ENCODE data around the gene NTN5. TPM values are rescaled to one million over a fixed set of nuclear protein-coding genes. Genes with fewer than 3 reads are reported as not detected.
A peak's percentile ranks its signal among the peaks of the same experiment; 100 is the strongest.

The NTN5 gene
- total and polyA plus RNA-seq, 3 donors from 2014 or later = 0.87 to 4.3 (median 1.6) TPM

DNA sequence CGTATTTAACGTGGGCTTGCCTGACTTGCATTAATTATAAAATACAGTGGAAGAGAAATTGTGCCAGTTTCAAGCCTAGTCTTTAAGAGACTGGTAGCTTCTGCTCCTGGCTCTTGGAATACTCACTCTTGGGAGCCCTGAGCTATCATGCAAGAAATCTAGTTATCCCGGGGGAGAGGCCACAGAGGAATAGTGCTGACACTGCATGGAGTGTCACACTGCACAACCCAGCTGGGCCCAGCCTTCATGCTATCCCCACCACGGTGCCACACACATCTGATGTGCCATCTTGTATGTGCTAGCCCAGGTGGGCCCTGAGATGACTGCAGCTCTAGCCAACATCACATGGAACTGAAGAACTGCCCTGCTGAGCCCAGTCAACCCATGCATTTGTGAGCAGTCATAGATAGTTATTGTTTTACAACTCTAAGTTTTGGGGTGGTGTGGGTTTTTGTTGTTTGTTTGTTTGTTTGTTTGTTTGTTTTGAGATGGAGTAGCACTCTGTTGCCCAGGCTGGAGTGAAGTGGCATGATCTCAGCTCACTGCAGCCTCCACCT, 38.4 kb upstream of the NTN5 start:
- no peak for DNase-seq
- Histone ChIP-seq H3K4me3 (no peak overlapping the region), H3K4me1 (peaks cover 27% of the 10 kb centered on the region), H3K27ac (no peak overlapping the region), H3K9me3 (no peaks in the 10 kb centered on the region), H3K27me3 (no peaks in the 10 kb centered on the region), H3K36me3 (ENCODE audit: low read depth, missing control alignments) (no peaks in the 10 kb centered on the region)
- no peak for TF ChIP-seq POLR2A (IDR thresholded peaks at IDR 0.05)
- TF ChIP-seq, protein P1, sequence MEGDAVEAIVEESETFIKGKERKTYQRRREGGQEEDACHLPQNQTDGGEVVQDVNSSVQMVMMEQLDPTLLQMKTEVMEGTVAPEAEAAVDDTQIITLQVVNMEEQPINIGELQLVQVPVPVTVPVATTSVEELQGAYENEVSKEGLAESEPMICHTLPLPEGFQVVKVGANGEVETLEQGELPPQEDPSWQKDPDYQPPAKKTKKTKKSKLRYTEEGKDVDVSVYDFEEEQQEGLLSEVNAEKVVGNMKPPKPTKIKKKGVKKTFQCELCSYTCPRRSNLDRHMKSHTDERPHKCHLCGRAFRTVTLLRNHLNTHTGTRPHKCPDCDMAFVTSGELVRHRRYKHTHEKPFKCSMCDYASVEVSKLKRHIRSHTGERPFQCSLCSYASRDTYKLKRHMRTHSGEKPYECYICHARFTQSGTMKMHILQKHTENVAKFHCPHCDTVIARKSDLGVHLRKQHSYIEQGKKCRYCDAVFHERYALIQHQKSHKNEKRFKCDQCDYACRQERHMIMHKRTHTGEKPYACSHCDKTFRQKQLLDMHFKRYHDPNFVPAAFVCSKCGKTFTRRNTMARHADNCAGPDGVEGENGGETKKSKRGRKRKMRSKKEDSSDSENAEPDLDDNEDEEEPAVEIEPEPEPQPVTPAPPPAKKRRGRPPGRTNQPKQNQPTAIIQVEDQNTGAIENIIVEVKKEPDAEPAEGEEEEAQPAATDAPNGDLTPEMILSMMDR (IDR thresholded peaks at IDR 0.05) = no peak
- intact Hi-C loops (cut with DNase I; ENCODE audit: low total_unique reads) = no loop called here
- 94 to 96% methylated on average over 4 of the region's 4 CpGs for WGBS, 2 donors

DNA sequence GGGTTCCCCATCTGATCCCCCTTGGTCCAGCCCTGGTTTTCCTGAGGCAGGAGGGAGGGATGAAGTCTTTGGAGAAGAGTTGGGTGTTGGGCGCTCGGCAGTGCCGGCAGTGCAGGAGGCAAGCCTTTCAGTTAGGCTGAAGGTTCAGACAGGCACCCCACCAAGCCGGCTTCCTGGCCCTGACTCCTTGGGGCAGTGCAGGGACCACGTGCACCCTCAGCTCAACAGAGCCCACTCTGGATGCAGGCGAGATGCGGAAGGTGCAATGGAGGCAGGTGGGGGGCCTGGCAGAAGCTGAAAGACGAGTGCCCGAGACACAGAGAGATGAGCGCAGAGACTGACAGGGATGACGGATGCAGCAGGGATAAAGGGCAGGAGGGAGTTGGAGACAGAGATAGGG, 35.7 kb upstream of the NTN5 start:
- intact Hi-C loops (cut with DNase I; ENCODE audit: low total_unique reads) = no loop called here
- no peak overlapping the region for H3K27ac ChIP-seq
- TF ChIP-seq, protein P1 (IDR thresholded peaks at IDR 0.05) = no peak
- TF ChIP-seq POLR2A (IDR thresholded peaks at IDR 0.05) = no peak
- H3K36me3 ChIP-seq (ENCODE audit: low read depth, missing control alignments) = no peaks in the 10 kb centered on the region
- no peaks in the 10 kb centered on the region for H3K27me3 ChIP-seq
- H3K9me3 ChIP-seq = no peaks in the 10 kb centered on the region
- DNase-seq = no peak
- whole genome bisulfite sequencing, 2 donors = 53 to 86% methylated on average over 9 to 11 of the region's 11 CpGs
- peaks cover 10% of the 10 kb centered on the region for H3K4me1 ChIP-seq
- H3K4me3 ChIP-seq = no peak overlapping the region

DNA sequence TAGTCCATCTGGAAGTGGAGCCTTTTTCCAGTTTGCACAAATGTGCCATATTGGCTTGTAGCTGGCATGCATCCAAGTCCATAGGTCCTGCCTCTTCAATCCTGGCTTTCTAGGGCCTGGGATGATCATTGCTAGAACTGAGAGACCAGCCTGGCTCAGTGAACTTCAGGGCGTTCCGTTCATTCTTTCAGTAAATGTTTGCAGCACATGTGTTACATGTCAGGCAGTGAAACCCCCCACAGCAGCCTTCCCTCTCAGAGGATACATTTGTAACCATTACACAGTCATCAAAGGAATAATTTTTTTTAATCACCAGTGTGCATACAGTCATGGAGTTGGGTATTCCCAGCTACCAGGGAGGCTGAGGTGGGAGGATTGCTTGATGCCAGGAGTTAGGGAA, 32.6 kb upstream of the NTN5 start:
- no peaks in the 10 kb centered on the region for H3K36me3 ChIP-seq (ENCODE audit: low read depth, missing control alignments)
- no peak overlapping the region for H3K4me3 ChIP-seq
- 28 to 37% methylated on average over 2 of the region's 2 CpGs for WGBS, 2 donors
- peak; percentile 55 for DNase-seq
- no peaks in the 10 kb centered on the region for H3K9me3 ChIP-seq
- peak overlapping the region in 1 of 2 donors; percentile 14 for H3K27ac ChIP-seq
- TF ChIP-seq POLR2A (IDR thresholded peaks at IDR 0.05) = no peak
- TF ChIP-seq, protein P1 (IDR thresholded peaks at IDR 0.05) = no peak
- intact Hi-C loops (cut with DNase I; ENCODE audit: low total_unique reads) = no loop called here
- H3K4me1 ChIP-seq = peaks cover 3% of the 10 kb centered on the region
- H3K27me3 ChIP-seq = no peaks in the 10 kb centered on the region

DNA sequence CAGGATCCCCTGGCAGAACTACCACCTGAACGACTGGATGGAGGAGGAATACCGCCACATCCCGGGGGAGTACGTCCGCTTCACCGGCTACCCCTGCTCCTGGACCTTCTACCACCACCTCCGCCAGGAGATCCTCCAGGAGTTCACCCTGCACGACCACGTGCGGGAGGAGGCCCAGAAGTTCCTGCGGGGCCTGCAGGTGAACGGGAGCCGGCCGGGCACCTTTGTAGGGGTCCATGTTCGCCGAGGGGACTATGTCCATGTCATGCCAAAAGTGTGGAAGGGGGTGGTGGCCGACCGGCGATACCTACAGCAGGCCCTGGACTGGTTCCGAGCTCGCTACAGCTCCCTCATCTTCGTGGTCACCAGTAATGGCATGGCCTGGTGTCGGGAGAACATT, 30.5 kb upstream of the NTN5 start:
- 90 to 94% methylated on average over 14 to 23 of the region's 23 CpGs for WGBS, 2 donors
- H3K27me3 ChIP-seq = no peaks in the 10 kb centered on the region
- H3K9me3 ChIP-seq = no peaks in the 10 kb centered on the region
- no peak for DNase-seq
- intact Hi-C loops (cut with DNase I; ENCODE audit: low total_unique reads) = no loop called here
- H3K4me1 ChIP-seq = peaks cover 6% of the 10 kb centered on the region
- no peaks in the 10 kb centered on the region for H3K36me3 ChIP-seq (ENCODE audit: low read depth, missing control alignments)
- no peak for TF ChIP-seq POLR2A (IDR thresholded peaks at IDR 0.05)
- TF ChIP-seq, protein P1 (IDR thresholded peaks at IDR 0.05) = no peak
- H3K4me3 ChIP-seq = no peak overlapping the region
- no peak overlapping the region for H3K27ac ChIP-seq

DNA sequence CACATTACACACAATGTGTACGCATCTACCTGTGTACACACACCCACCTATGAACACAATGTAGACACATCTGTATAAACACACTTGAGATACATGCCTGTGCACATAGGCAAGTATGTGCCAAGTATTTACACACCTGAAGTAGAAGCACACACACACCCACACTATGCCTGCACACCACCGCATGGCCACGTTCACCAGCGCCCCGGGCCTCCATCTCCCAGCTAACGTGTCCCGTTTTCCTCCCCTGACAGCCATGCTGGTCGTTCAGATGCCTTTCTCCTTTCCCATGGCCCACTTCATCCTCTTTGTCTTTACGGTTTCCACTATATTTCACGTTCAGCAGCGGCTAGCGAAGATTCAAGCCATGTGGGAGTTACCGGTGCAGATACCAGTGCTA, 29.9 kb upstream of the NTN5 start:
- no peak for DNase-seq
- Histone ChIP-seq H3K27ac (no peak overlapping the region), H3K4me3 (no peak overlapping the region), H3K9me3 (no peaks in the 10 kb centered on the region), H3K36me3 (ENCODE audit: low read depth, missing control alignments) (no peaks in the 10 kb centered on the region), H3K4me1 (peaks cover 10% of the 10 kb centered on the region), H3K27me3 (no peaks in the 10 kb centered on the region)
- TF ChIP-seq POLR2A (IDR thresholded peaks at IDR 0.05) = no peak
- TF ChIP-seq, protein P1 (IDR thresholded peaks at IDR 0.05) = no peak
- WGBS, 2 donors = 76 to 79% methylated on average over 13 of the region's 13 CpGs
- intact Hi-C loops (cut with DNase I; ENCODE audit: low total_unique reads) = no loop called here
